Activated T-cell treated with anti-CD3 and anti-CD28 coated beads, Interleukin-2, amount 50 U/mL, for 48 hours (primary cell): Measurements from ENCODE around the gene MIP.
A peak's percentile ranks its signal among the peaks of the same experiment; 100 is the strongest.
"Not testable (repeated sequence)": the region's sequence is repeated elsewhere in the genome, so short reads cannot be mapped to it uniquely, and the experiment has no call there.

Source experiments
- DNase-seq, 2 experiments: peaks; one replicate each; pipeline ENCODE4 v3.0.0-alpha.2; 2020

The MIP gene

DNA sequence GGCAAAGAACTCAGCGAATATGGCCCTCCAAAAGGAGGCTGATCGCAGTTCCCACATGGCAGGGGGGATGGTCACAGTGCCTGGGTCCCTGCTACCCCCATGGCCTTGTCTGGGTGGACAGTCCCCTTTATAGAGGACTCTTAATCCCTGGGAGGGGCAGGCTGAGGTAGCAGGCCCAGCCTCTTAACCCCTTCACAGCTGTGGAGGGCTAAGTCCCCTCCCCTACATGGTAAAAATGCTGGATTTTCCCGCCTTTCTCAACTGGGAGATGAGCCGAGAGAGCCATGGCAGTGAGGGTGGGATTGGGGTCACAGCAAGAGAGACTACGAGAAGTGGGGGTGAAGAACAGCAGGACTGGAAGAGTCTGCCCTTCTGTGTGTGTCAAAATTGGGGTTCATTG lies at the start of gene MIP:
Gene MIP (minus strand): TSS at position 101 of the 400 bp plus-strand sequence. CDS start 44 bp downstream, at position 57.
- DNase-seq, result no peak

DNA sequence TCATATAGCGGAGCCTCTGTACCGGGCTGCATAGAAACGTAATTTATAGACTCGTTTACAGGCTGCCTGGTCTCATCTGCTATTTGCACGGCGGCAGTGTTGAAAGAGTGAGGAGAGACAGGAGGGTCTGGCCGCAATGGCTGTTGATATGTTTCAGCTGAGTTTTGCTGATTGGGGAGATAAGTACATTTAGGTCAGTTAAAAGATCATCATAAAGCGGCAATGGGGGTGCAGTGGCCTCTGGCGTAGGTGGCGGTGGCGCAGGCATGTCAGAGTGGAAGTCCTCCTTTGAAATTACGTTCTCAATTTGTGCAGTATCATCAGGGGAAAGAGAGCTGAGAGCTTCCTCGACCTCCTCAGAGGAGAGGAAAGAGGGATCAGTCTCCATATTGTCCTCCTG lies 45.4 kb upstream of the MIP start:
- DNase-seq, result not testable (repeated sequence)

DNA sequence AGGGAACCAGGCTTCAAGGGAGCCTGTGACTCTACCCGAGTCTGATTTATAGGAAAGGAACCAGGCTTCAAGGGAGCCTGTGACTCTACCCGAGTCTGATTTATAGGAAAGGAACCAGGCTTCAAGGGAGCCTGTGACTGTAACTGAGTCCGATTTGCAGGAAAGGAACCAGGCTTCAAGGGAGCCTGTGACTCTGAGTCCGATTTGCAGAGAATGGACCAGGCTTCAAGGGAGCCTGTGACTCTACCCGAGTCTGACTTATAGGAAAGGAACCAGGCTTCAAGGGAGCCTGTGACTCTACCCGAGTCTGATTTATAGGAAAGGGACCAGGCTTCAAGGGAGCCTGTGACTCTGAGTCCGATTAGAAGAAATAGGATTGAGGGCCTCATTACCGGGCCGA lies 45.0 kb upstream of the MIP start:
- not testable (repeated sequence) for DNase-seq

DNA sequence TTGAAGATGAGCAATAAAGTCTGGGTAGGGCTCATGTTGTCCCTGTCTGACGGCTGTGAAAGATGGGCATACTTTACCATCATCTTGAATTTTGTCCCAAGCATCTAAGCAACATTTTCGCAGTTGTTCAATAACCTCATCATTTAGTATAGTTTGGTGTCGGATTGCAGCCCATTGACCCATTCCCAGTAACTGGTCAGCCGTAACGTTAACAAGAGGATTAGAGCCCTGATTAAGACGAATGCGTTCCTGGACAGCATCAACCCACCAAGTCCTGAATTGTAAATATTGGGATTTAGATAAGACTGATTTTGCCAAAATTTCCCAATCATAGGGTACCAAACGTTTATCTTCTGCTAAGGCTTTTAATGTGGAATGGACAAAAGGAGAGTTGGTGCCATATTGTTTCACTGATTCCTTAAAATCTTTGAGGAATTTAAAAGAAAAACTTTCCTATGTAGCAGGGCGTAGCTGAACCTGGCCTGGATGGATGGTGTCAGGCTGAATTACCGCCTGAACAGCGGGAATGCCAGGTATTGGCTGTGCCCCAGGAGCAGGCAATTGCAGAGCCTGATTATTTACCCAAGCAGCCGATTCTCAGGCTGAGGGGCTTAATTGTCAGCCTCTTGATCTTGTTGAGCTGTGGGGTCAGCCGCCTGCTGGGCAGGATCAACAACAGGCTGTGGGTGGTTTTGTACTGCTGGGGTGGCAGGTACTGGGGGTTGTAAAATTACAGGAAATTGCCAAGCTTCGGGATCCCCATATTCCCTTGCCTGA lies 43.9 kb upstream of the MIP start:
- DNase-seq, result not testable (repeated sequence)

DNA sequence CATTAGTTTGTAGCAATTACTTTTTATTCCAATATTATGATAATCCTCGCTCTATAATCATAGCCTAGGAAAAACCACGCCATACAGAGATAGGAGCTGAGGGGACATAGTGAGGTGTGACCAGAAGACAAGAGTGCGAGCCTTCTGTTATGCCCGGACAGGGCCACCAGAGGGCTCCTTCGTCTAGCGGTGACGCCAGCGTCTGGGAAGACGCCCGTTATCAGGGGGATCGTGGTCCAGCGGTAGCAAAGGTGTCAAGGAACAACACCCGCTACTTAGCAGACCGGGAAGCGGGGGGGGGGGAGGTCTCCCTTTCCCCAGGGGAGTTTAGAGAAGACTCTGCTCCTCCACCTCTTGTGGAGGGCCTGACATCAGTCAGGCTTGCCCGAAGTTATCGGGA lies 42.2 kb upstream of the MIP start:
- peak; percentile 78 to 83 for DNase-seq

DNA sequence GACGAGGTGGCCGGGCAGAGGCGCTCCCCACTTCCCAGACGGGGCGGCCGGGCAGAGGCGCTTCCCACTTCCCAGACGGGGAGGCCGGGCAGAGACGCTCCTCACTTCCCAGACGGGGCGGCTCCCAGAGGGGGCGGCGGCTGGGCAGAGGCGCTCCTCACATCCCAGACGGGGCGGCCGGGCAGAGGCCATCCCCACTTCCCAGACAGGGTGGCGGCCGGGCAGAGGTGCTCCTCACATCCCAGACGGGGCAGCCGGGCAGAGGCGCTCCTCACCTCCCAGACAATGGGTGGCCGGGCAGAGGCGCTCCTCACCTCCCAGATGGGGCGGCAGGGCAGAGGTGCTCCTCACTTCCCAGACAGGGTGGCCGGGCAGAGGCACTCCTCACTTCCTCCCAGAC lies 40.0 kb upstream of the MIP start:
- not testable (repeated sequence) for DNase-seq

DNA sequence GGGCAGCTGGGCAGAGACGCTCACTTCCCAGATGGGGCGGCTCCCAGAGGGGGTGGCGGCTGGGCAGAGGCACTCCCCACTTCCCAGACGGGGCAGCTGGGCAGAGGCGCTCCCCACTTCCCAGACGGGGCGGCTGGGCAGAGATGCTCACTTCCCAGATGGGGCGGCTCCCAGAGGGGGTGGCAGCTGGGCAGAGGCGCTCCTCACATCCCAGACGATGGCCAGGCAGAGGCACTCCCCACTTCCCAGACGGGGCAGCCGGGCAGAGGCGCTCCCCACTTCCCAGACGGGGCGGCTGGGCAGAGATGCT lies 39.6 kb upstream of the MIP start:
- not testable (repeated sequence) for DNase-seq

DNA sequence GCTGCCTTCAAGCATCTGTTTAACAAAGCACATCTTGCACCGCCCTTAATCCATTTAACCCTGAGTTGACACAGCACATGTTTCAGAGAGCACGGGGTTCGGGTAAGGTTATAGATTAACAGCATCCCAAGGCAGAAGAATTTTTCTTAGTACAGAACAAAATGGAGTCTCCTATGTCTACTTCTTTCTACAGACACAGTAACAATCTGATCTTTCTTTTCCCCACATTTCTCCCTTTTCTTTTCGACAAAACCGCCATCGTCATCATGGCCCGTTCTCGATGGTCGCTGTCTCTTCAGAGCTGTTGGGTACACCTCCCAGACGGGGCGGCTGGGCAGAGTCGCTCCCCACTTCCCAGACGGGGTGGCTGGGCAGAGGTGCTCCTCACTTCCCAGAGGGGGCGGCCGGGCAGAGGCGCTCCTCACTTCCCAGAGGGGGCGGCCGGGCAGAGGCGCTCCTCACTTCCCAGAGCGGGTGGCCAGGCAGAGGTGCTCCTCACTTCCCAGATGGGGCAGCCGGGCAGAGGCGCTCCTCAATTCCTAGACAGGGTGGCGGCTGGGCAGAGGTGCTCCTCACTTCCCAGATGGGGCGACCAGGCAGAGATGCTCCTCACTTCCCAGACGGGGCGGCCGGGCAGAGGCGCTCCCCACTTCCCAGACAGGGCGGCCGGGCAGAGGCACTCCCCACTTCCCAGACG lies 39.1 kb upstream of the MIP start:
- DNase-seq, result not testable (repeated sequence)

DNA sequence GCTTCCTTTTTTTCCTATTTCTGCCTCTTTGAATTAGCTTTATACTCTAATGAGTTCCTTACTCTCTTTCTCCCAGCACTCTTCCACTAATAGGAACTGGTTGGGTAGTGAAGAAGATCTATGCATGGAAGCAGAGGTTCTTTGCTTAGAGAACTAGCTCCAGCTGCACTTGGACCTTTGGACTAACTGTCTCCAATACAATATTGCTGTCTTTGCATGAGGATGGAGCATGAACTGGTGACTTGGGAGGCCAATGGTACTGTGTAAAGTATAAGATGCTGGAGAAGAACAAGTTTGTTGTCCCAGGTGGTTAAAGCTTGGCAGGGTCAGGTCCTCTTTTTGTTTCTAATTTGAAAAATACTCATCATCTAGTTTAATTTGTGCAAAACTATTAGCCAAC lies 35.9 kb upstream of the MIP start:
- DNase-seq, result no peak

DNA sequence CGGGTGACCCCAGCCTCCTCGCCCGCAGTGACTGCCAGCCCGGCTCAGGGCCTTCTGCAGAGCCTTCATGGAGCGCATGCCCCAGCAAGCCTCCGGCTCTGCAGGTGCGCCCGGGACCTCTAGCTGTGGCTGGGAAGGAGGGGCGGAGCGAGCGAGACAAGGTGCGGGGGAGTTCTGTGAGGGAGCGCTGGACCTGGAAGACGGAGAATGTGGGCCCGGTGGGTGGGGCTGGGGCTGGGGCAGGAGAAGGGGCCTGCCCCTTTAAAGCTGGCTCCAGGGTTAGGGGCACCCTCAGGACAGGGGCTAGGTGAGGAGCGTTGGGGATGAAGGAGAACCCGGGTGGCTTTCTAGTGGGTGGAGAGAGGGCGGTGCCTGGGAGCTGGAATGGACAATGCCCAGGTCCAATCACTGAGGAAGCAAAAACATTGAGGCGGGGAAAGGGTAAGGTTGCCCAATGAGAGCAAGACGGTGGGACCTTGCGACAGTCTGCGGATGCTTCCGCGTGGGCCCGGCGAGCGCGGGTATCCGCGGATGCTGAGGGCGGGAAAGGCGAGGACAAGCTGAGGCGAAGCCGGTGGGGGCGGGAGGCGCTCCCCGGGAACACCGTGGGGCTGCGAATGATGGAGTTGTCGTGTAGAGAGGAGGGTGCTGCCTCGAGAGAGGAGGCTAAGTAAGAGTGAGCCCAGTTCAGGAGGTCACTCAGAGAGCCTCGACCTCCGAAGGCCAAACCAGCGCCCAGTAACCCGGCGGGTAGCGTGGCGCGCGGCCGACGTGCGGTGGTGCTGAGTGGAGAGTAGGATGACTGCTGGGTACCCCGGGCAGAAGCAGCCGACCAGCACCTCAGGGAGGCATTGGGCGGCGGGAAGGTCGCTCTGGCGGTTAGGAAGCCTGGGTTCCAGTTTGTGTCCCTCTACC lies 33.8 kb upstream of the MIP start, which contains the start of gene GLS2:
Gene GLS2 (minus strand): TSS at position 121 of the 915 bp plus-strand sequence. CDS start 43 bp downstream, at position 78.
- peak; percentile 77 to 83 for DNase-seq

DNA sequence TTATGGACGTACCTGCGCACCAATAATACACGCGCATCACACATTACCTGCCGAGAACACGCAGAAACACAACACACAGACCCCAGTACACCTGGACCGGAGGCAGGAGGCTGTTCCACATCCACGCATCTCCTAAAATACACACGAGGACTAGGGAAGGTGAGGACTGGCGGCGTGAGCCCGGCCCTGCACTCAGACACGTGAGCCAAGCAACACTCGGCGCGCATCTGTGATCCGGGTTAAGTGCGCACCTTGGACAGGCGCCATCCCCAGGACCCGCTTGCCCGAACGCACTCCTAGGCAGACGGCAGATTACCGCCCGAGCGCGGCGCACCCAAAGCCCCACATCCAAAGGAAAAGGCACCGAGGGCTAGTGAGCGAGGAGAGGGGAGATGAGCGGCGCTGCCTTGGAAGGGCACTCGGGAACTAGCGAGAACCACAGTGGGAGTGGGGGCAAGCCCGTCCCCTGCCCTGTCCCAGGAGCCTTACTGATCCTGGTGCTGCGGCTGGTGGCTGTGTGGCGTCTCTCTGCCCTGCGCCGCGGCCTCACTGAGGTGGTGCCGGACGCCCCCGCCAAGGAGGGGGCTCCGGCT lies 33.1 kb upstream of the MIP start:
- DNase-seq, result peak; percentile 50 to 57

DNA sequence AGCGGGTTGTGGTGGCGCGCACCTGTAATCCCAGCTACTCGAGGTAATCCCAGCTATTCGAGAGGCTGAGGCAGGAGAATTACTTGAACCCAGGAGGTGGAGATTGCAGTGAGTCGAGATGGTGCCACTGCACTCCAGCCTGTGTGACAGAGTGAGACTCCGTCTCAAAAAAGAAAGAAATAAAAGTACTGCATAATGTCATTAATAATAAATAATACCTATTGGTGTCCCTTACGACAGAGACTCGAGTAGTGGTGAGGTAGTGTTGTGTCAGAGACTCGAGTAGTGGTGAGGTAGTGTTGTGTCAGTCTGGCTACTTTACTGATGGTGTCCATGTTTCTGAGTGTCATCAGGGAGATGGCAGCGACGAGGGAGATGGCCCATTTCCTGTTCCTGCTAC lies 32.2 kb upstream of the MIP start:
- no peak for DNase-seq

DNA sequence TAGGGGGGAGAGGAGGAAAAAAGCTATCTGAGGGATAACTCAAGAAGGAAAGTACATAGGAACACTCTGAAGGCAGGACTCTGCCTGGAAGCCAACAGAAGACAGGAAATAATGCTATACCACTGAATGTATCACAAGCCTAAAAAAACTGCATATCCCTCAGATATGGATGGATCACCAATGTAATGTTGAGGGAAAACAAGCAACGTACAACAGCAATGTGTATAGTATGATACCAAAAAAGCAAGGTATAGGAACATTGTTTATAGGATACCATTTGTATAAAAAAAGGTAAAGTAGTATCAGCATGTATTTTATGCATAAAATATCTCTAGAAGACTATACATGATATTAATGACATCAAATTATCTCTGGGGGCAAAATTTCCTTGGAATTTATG lies 30.1 kb upstream of the MIP start:
- DNase-seq, result no peak

DNA sequence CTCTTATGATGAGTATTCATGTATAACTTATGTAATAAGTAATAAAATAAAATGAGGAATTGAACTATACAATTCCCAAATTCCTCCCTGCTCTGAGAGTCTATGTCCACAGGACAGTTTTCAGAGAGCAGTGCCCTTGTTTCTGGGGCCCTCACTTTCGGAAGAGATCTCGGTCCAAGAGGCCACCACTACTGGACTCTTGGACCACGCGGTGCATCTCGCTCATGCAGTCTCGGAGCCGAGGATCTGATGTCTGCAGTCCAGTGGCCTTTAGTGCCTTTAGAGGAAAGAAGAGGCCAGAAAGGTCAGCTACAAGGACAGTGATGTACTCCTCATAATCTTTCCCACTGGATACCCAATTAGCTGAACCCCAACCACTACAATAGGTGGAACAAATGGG lies 25.2 kb upstream of the MIP start:
- DNase-seq, result no peak

DNA sequence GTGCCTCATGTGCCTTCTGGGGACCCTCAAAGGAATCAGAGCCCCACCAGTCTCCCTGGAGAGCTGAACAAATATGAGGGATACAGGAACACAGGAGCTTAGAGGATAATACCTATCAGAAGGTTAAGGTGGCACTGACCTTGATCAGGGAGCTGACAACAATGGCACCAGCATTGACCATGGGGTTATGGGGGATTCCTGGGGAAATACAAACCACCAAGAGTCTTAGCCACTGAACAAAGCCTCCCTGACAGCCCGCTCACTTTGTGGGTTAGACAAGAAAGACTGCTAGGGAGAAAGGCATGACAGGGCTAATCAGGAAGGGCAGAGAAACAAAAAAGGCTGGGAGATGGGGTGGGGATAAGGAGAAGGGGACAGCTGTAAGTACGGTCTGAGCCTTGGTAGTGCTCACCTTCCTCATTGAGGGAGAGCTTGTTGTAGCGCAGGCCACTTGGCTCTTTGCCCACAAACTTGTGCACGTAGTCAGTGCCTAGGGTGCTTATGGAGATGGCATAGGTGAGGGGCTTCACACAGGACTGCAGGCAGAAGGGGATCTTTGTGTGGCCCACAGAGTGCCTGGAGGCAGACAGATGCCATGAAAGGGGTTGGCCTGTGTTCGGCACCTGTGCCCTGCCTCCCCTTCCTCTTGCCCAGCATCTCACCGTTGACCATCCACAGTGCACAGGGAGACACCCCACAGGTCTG lies 23.2 kb upstream of the MIP start:
- no peak for DNase-seq

DNA sequence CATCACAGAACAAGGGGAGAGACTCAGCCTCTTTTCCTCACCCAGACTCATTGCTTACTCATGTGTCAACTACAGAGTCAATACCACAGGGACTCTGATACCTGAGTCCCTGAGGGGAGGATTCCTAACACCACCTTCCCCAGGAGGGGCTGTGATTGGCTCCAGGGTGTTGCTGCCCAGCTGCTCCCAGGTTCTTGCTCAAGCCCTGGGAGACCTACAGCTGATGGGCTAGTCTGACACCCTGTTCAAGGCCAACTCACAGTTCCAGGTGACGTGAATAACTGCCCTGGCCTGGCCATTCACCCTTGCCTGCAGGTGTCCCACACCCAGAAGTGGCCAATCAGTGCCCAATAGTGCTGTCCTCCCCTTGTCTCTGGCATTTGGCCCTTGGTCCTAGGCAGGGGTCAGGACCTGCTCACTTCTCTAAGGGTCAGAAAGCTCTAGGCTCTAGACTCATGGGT lies 22.5 kb upstream of the MIP start:
- no peak for DNase-seq

DNA sequence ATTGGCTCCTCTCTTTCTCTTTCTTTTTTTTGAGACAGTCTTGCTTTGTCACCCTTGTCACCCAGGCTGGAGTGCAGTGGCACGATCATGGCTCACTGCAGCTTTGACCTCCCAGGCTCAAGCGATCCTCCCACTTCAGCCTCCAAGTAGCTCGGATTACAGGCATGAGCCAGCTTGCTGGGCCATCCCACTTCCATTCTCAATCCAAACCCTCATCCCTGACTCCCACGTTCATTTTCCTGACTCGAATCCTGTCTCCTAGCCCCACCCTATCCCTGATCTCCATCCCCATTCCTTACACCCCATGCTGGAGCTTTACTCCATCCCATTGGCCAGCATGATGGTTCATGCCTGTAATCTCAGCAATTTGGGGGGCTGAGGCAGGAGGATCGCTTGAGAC lies 21.7 kb upstream of the MIP start:
- DNase-seq, result no peak

DNA sequence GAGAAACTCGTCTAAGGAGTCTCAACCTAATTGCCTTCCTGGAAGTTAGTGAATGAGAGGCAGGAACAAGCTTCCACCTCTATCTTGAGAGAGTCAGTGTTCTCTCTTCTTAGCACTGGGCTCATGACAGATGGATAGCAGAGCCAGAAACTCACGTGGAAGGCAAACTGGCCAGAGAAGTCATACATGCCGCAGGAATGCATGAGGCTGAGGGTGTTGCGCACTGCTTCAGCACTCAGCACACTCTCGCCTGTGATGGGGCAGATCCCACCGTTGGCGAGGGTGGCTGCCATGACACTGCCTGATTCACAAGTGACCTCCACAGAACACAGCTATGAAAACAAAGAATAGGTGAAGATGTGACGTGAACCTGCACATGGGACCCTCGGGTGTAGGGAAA lies 19.9 kb upstream of the MIP start:
- DNase-seq, result no peak

DNA sequence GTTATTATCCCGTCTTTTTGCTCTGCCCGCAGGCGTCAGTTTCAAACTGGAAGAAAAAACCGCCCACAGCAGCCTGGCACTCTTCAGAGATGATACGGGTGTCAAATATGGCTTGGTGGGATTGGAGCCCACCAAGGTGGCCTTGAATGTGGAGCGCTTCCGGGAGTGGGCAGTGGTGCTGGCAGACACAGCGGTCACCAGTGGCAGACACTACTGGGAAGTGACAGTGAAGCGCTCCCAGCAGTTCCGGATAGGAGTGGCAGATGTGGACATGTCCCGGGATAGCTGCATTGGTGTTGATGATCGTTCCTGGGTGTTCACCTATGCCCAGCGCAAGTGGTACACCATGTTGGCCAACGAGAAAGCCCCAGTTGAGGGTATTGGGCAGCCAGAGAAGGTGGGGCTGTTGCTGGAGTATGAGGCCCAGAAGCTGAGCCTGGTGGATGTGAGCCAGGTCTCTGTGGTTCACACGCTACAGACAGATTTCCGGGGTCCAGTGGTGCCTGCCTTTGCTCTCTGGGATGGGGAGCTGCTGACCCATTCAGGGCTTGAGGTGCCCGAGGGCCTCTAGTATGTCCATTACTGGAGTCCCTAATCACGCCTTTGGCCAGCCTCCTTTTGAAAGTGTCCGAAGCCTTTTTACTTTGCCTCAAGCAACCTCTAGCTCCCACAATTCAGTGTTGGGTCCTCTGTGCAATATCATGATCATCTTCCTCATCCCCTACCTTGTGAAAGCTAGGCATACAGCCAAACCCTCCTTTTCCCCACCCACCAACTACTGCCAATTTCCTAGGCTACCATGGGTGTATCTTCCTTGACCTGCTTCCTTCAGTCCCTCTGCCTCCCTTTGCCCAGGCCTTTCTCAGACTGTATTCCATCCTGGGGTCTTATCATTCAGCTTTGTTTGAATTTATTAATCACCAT lies 14.8 kb upstream of the MIP start:
- peak; percentile 38 to 41 for DNase-seq

DNA sequence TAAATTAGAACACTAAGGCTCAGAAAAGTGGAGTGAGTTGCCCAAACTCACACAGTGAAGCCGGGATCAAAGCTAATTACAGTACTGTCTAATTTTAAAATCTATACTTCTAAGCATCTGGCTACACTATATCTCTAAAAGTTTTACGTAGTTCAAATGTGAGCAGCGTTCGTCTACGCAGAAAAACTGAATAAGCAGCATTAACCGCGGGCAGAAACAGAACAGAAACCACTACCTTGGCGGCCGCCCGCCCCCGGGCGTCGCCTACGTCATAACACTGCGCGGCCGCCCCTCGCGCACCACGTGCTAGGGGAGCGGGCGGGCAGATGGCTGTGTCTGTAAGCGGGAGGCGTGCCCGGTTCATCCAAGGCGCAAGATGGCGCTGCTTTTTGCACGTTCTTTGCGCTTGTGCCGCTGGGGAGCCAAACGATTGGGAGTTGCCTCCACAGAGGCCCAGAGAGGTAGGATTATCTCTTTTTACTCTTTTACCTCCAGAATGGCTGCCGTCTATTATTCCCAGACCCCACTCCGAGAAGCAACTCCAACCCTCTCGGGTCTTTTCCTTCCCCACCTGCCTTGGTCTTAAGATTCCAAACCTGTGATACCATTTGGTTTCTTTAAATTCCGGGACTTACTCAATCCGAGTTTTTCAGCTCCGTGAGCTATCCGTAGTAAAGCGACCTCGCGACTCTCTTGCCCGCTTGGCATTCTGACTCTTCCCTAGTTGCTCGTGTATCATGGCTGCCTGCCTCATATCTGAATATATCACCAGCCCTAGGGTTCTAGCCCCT lies 14.0 kb upstream of the MIP start, which contains the start of gene SPRYD4:
Gene SPRYD4 (plus strand): TSS at position 363 of the 791 bp plus-strand sequence. CDS start 14 bp downstream, at position 377.
- peak; percentile 94 to 96 for DNase-seq
